WTC11 (cell line): ENCODE results near the gene CDCA5. TPM values are rescaled to one million over a fixed set of nuclear protein-coding genes. Genes with fewer than 3 reads are reported as not detected.

Experiments
- ATAC-seq: fragments of 200-7000 bp; cut with Tn5 transposase; 2 replicates; pipeline ENCODE4 v1.10.0; 2021; ENCODE audit warnings: mild to moderate bottlenecking, moderate library complexity
- Bru-seq: library from RNA; stranded (reverse); fragments of 400-500 nt; gene quantifications from one replicate; lab custom pipeline; 2021; lab: Mats Ljungman, UMichigan
- CTCF ChIA-PET: fragments of 300-600 bp; sonication (Branson Sonifier 250); formaldehyde crosslinking; loops from one replicate; lab custom pipeline; 2021; ENCODE audit warnings: antibody characterized with exemption; lab: Charles Lee
- POLR2A ChIA-PET: fragments of 350-600 bp; sonication (Branson Sonifier 250); formaldehyde crosslinking; loops from one replicate; lab custom pipeline; 2021; ENCODE audit warnings: antibody characterized with exemption; lab: Charles Lee
- DNase-seq: peaks from one replicate; pipeline ENCODE4 v3.0.0; 2021; ENCODE audit warnings: low spot score
- H3K27ac Mint-ChIP-seq: 2 replicates; pipeline ENCODE4 v1.8.0; 2021; ENCODE audit warnings: mixed read lengths
- H3K27me3 Mint-ChIP-seq: 2 replicates; pipeline ENCODE4 v1.8.0; 2021; ENCODE audit warnings: low read depth, mild to moderate bottlenecking, moderate library complexity, mixed read lengths
- H3K36me3 Mint-ChIP-seq: 2 replicates; pipeline ENCODE4 v1.8.0; 2021; ENCODE audit warnings: mixed read lengths
- H3K4me1 Mint-ChIP-seq: 2 replicates; pipeline ENCODE4 v1.8.0; 2022; ENCODE audit warnings: mixed read lengths
- H3K4me3 Mint-ChIP-seq: 2 replicates; pipeline ENCODE4 v1.8.0; 2021; ENCODE audit warnings: mild to moderate bottlenecking, moderate library complexity, mixed read lengths
- H3K9me3 Mint-ChIP-seq: 2 replicates; pipeline ENCODE4 v1.8.0; 2021; ENCODE audit warnings: mixed read lengths
- AFF4 ChIP-seq: sonication (generic); formaldehyde crosslinking; IDR thresholded peaks from 2 replicates; pipeline ENCODE4 v1.8.1; 2023; ENCODE audit warnings: mild to moderate bottlenecking, missing genetic modification reagents, borderline replicate concordance
- ATF1 ChIP-seq: sonication (generic); formaldehyde crosslinking; IDR thresholded peaks from 2 replicates; pipeline ENCODE4 v1.8.1; 2023; ENCODE audit warnings: mild to moderate bottlenecking, moderate library complexity, missing genetic modification reagents
- CREM ChIP-seq: sonication (generic); formaldehyde crosslinking; IDR thresholded peaks from 2 replicates; pipeline ENCODE4 v1.8.1; 2022; ENCODE audit warnings: mild to moderate bottlenecking, missing genetic modification reagents, moderate library complexity
- ESRRA ChIP-seq: sonication (generic); formaldehyde crosslinking; IDR thresholded peaks from 2 replicates; pipeline ENCODE4 v1.8.1; 2022; ENCODE audit warnings: mild to moderate bottlenecking, missing genetic modification reagents, borderline replicate concordance
- FOXJ3 ChIP-seq: sonication (generic); formaldehyde crosslinking; IDR thresholded peaks from 2 replicates; pipeline ENCODE4 v1.9.0; 2021; ENCODE audit warnings: missing genetic modification reagents, mild to moderate bottlenecking, borderline replicate concordance
- FOXP1 ChIP-seq: sonication (generic); formaldehyde crosslinking; IDR thresholded peaks from 2 replicates; pipeline ENCODE4 v1.8.0; 2022; ENCODE audit warnings: missing genetic modification reagents, mild to moderate bottlenecking, moderate library complexity, borderline replicate concordance
- FOXP4 ChIP-seq: sonication (generic); formaldehyde crosslinking; IDR thresholded peaks from 2 replicates; pipeline ENCODE4 v1.8.0; 2022; ENCODE audit warnings: mild to moderate bottlenecking, missing genetic modification reagents
- HMGXB4 ChIP-seq: sonication (generic); formaldehyde crosslinking; IDR thresholded peaks from 2 replicates; pipeline ENCODE4 v1.8.1; 2023; ENCODE audit warnings: mild to moderate bottlenecking, moderate library complexity, missing genetic modification reagents
- JUN ChIP-seq: sonication (generic); formaldehyde crosslinking; IDR thresholded peaks from 2 replicates; pipeline ENCODE4 v1.8.0; 2023; ENCODE audit warnings: mild to moderate bottlenecking, missing genetic modification reagents
- MAX ChIP-seq: sonication (generic); formaldehyde crosslinking; IDR thresholded peaks from 2 replicates; pipeline ENCODE4 v1.8.0; 2022; ENCODE audit warnings: mild to moderate bottlenecking, missing genetic modification reagents
- MXD4 ChIP-seq: fragments of 250-450 bp; sonication (Bioruptor Pico); IDR thresholded peaks from 2 replicates; pipeline ENCODE4 v1.8.0; 2021; ENCODE audit warnings: mild to moderate bottlenecking, moderate library complexity, borderline replicate concordance
- NFE2L1 ChIP-seq: sonication (generic); formaldehyde crosslinking; IDR thresholded peaks from 2 replicates; pipeline ENCODE4 v1.8.1; 2023; ENCODE audit warnings: missing genetic modification reagents
- NR2C2 ChIP-seq: sonication (generic); formaldehyde crosslinking; IDR thresholded peaks from 2 replicates; pipeline ENCODE4 v1.8.0; 2022; ENCODE audit warnings: mild to moderate bottlenecking, missing genetic modification reagents
- STAT6 ChIP-seq: sonication (generic); formaldehyde crosslinking; conservative IDR thresholded peaks from 2 replicates; pipeline ENCODE4 v1.8.1; 2023; ENCODE audit warnings: mild to moderate bottlenecking, low read depth, missing genetic modification reagents, moderate library complexity
- ZNF138 ChIP-seq: sonication (generic); formaldehyde crosslinking; conservative IDR thresholded peaks from 2 replicates; pipeline ENCODE4 v1.8.1; 2022; ENCODE audit warnings: mild to moderate bottlenecking, moderate library complexity, missing genetic modification reagents
- ZNF281 ChIP-seq: sonication (generic); formaldehyde crosslinking; IDR thresholded peaks from 2 replicates; pipeline ENCODE4 v1.8.0; 2023; ENCODE audit warnings: mild to moderate bottlenecking, missing genetic modification reagents
- ZNF425 ChIP-seq: fragments of 250-450 bp; sonication (Bioruptor Pico); conservative IDR thresholded peaks from 2 replicates; pipeline ENCODE4 v1.9.0; 2021; ENCODE audit warnings: mild to moderate bottlenecking
- long read RNA-seq, 3 experiments: library from RNA in 1 of 3; library from capped mRNA in 1 of 3; library from polyadenylated mRNA in 1 of 3; unstranded in 2 of 3; stranded (forward) in 1 of 3; transcript quantifications; one replicate each; pipeline ENCODE4 v2.0.0, GENCODE V29; 2021
- total RNA-seq: library from RNA; stranded (reverse); gene quantifications from 3 replicates; pipeline ENCODE4 v1.2.3, GENCODE V29; 2021

Gene CDCA5
- total RNA-seq (80.6 to 95.9 TPM (median 86.9 TPM) in 3 replicates), Bru-seq, nascent RNA (percentile 95 among the genes with signal in this experiment)
- long read RNA-seq, experiment 1, transcript CDCA5-204 (5 exons, 1,004 nt): minor isoform, 26 of 376 reads
- long read RNA-seq, experiment 1, transcript CDCA5-201 (6 exons, 2,587 nt): major isoform, 294 of 376 reads
- long read RNA-seq, experiment 1, transcript CDCA5-202 (5 exons, 1,012 nt): minor isoform, 8 of 376 reads
- long read RNA-seq, experiment 1, partial matches to known transcripts: 13 of 376 reads
- long read RNA-seq, experiment 1, other reads (novel, unspliced or antisense): 34 of 376 reads
- long read RNA-seq, experiment 2, transcript CDCA5-201 (6 exons, 2,587 nt): major isoform, 69 of 122 reads
- long read RNA-seq, experiment 2, partial matches to known transcripts: 11 of 122 reads
- long read RNA-seq, experiment 2, other reads (novel, unspliced or antisense): 38 of 122 reads
- long read RNA-seq, experiment 3, transcript CDCA5-204 (5 exons, 1,004 nt): minor isoform, 7 of 131 reads
- long read RNA-seq, experiment 3, transcript CDCA5-201 (6 exons, 2,587 nt): major isoform, 95 of 131 reads
- long read RNA-seq, experiment 3, partial matches to known transcripts: 2 of 131 reads
- long read RNA-seq, experiment 3, other reads (novel, unspliced or antisense): 26 of 131 reads

- H3K27ac Mint-ChIP-seq: peak within 1 kb of the TSS; percentile 99
- DNase-seq (peak; percentile 96), ATAC-seq (peak; percentile 81)
- H3K27me3 Mint-ChIP-seq: no peaks in the 10 kb centered on the region
- ChIA-PET POLR2A (interaction anchor here (0.6 kb wide), 2 partner anchors 136 to 160 kb away, joined by 3 read pairs; no protein-coding TSS in a partner anchor), CTCF (interaction anchor here (1.3 to 1.4 kb wide), 2 partner anchors 26 to 71 kb away, joined by 3 to 6 read pairs; no protein-coding TSS in a partner anchor)
- H3K36me3 Mint-ChIP-seq: peaks cover 31% of the 10 kb centered on the region
- no peaks in the 10 kb centered on the region for H3K9me3 Mint-ChIP-seq
- peaks cover 10% of the 10 kb centered on the region for H3K4me1 Mint-ChIP-seq
- peak within 1 kb of the TSS; percentile 94 for H3K4me3 Mint-ChIP-seq
- 0 out of 2 replicates have a peak, but pooled peaks have one; percentile 11 for TF ChIP-seq FOXP4 (CRISPR knock-in tag)
- TF ChIP-seq NFE2L1 (CRISPR knock-in tag): peak; percentile 89; the same call in 1 of the 2 replicates
- no peak for TF ChIP-seq FOXJ3
- TF ChIP-seq ZNF281: 0 out of 2 replicates have a peak, but pooled peaks have one; percentile 46
- TF ChIP-seq FOXP1 (CRISPR knock-in tag): peak; percentile 93
- TF ChIP-seq AFF4 (CRISPR knock-in tag): no peak
- TF ChIP-seq STAT6 (CRISPR knock-in tag): no peak
- TF ChIP-seq ZNF425 (CRISPR knock-in tag): no peak
- TF ChIP-seq MXD4 (CRISPR knock-in tag): no peak
- no peak for TF ChIP-seq ZNF138 (CRISPR knock-in tag)
- TF ChIP-seq MAX (CRISPR knock-in tag): peak; percentile 93
- TF ChIP-seq ATF1 (CRISPR knock-in tag): peak; percentile 80; the same call in 1 of the 2 replicates
- peak; percentile 56; the same call in 1 of the 2 replicates for TF ChIP-seq HMGXB4 (CRISPR knock-in tag)
- TF ChIP-seq NR2C2 (CRISPR knock-in tag): no peak
- peak; percentile 99 for TF ChIP-seq CREM
- no peak for TF ChIP-seq ESRRA (CRISPR knock-in tag)
- TF ChIP-seq JUN: peak; percentile 77
Observed at GRCh38 chr11:65083834-65084597, at the start of gene CDCA5, which contains the start of gene ZFPL1. TSS of gene CDCA5 (minus strand) at chr11:65084040. CDS start at chr11:65083978, 62 bp downstream. TSS of gene ZFPL1 (plus strand) at chr11:65084222. CDS start at chr11:65084699, 477 bp downstream.
